Effector memory CD8-positive, alpha-beta T cell (primary cell): Measurements from ENCODE around the gene P2RX3.

ENCODE experiments used
- ATAC-seq: fragments of 150-1000 bp; cut with Tn5 transposase; replicated peaks from 2 replicates; pipeline ENCODE4 v1.10.0; 2021; ENCODE audit warnings: mild to moderate bottlenecking, moderate library complexity
- DNase-seq, 3 experiments: peaks; one replicate each; pipeline ENCODE4 v3.0.0; 2021
- H3K27ac Mint-ChIP-seq, 2 donors: one replicate each; pipeline ENCODE4 v1.8.0; 2022; ENCODE audit warnings: mild to moderate bottlenecking in 2 of 2, mixed read lengths in 2 of 2, moderate library complexity in 2 of 2
- H3K27me3 Mint-ChIP-seq, 2 donors: one replicate each; pipeline ENCODE4 v1.8.0; 2022; ENCODE audit warnings: mixed read lengths in 2 of 2
- H3K36me3 Mint-ChIP-seq: one replicate; pipeline ENCODE4 v1.8.0; 2022; ENCODE audit warnings: mild to moderate bottlenecking, moderate library complexity, mixed read lengths; ENCODE audit not compliant: insufficient read depth
- H3K4me1 Mint-ChIP-seq, 2 donors: one replicate each; pipeline ENCODE4 v1.8.0; 2022; ENCODE audit warnings: low read depth in 2 of 2, mixed read lengths in 2 of 2
- H3K4me3 Mint-ChIP-seq, 2 donors: one replicate each; pipeline ENCODE4 v1.8.0; 2022; ENCODE audit warnings: mild to moderate bottlenecking in 2 of 2, mixed read lengths in 2 of 2, moderate library complexity in 2 of 2
- H3K9me3 Mint-ChIP-seq, 2 donors: one replicate each; pipeline ENCODE4 v1.8.0; 2022; ENCODE audit warnings: mixed read lengths in 2 of 2

P2RX3 gene

GRCh38 chr11:57313788-57314135 lies 24.4 kb upstream of the P2RX3 start:
- Mint-ChIP-seq H3K4me1 (peaks cover 4 to 9% of the 10 kb centered on the region in 2 donors), H3K27me3 (no peaks in the 10 kb centered on the region), H3K4me3 (no peak overlapping the region), H3K27ac (no peak overlapping the region), H3K36me3 (no peaks in the 10 kb centered on the region), H3K9me3 (no peaks in the 10 kb centered on the region)
- no peak for ATAC-seq
- no peak for DNase-seq

GRCh38 chr11:57314221-57314973 lies 23.8 kb upstream of the P2RX3 start:
- Mint-ChIP-seq H3K9me3 (no peaks in the 10 kb centered on the region), H3K27ac (no peak overlapping the region), H3K4me1 (peaks cover 4 to 9% of the 10 kb centered on the region in 2 donors), H3K4me3 (no peak overlapping the region), H3K27me3 (no peaks in the 10 kb centered on the region), H3K36me3 (peaks cover 4% of the 10 kb centered on the region)
- ATAC-seq (no peak), DNase-seq (no peak)

- H3K9me3 Mint-ChIP-seq = no peaks in the 10 kb centered on the region
- no peaks in the 10 kb centered on the region for H3K27me3 Mint-ChIP-seq
- ATAC-seq (peak; percentile 36), DNase-seq (no peak)
- H3K4me1 Mint-ChIP-seq = peaks cover 4 to 9% of the 10 kb centered on the region in 2 donors
- no peak overlapping the region for H3K27ac Mint-ChIP-seq
- peaks cover 4% of the 10 kb centered on the region for H3K36me3 Mint-ChIP-seq
- H3K4me3 Mint-ChIP-seq = no peak overlapping the region
These were observed 22.7 kb upstream of the P2RX3 start for GRCh38 chr11:57315491-57315890.

GRCh38 chr11:57316017-57316416 lies 22.1 kb upstream of the P2RX3 start:
- no peak for DNase-seq
- H3K36me3 Mint-ChIP-seq = peaks cover 4% of the 10 kb centered on the region
- H3K27ac Mint-ChIP-seq = no peak overlapping the region
- ATAC-seq = no peak
- H3K27me3 Mint-ChIP-seq = no peaks in the 10 kb centered on the region
- H3K4me3 Mint-ChIP-seq = no peak overlapping the region
- no peaks in the 10 kb centered on the region for H3K9me3 Mint-ChIP-seq
- H3K4me1 Mint-ChIP-seq = peaks cover 4 to 6% of the 10 kb centered on the region in 2 donors

GRCh38 chr11:57318178-57318577 lies 20.0 kb upstream of the P2RX3 start:
- Mint-ChIP-seq H3K27me3 (no peaks in the 10 kb centered on the region), H3K36me3 (peaks cover 4% of the 10 kb centered on the region), H3K9me3 (no peaks in the 10 kb centered on the region), H3K27ac (no peak overlapping the region), H3K4me3 (no peak overlapping the region), H3K4me1 (peaks cover 4 to 6% of the 10 kb centered on the region in 2 donors)
- DNase-seq (no peak), ATAC-seq (no peak)

- Mint-ChIP-seq H3K27ac (no peak overlapping the region), H3K9me3 (no peaks in the 10 kb centered on the region), H3K36me3 (peaks cover 14% of the 10 kb centered on the region), H3K4me3 (no peak overlapping the region), H3K27me3 (no peaks in the 10 kb centered on the region), H3K4me1 (peaks cover 10 to 15% of the 10 kb centered on the region in 2 donors)
- ATAC-seq (no peak), DNase-seq (no peak)
These were observed 18.0 kb upstream of the P2RX3 start for GRCh38 chr11:57320067-57320718.

GRCh38 chr11:57320719-57321387 lies 17.3 kb upstream of the P2RX3 start:
- peaks cover 17 to 22% of the 10 kb centered on the region in 2 donors for H3K4me1 Mint-ChIP-seq
- peak overlapping the region in 1 of 2 donors; percentile 47 for H3K27ac Mint-ChIP-seq
- no peak for DNase-seq
- no peak for ATAC-seq
- H3K4me3 Mint-ChIP-seq = no peak overlapping the region
- H3K9me3 Mint-ChIP-seq = no peaks in the 10 kb centered on the region
- peaks cover 20% of the 10 kb centered on the region for H3K36me3 Mint-ChIP-seq
- no peaks in the 10 kb centered on the region for H3K27me3 Mint-ChIP-seq

- Mint-ChIP-seq H3K9me3 (no peaks in the 10 kb centered on the region), H3K4me1 (peaks cover 23 to 27% of the 10 kb centered on the region in 2 donors), H3K27ac (peak overlapping the region; percentile 47), H3K4me3 (peak overlapping the region in 1 of 2 donors; percentile 26), H3K27me3 (no peaks in the 10 kb centered on the region), H3K36me3 (peaks cover 20% of the 10 kb centered on the region)
- no peak for DNase-seq
- ATAC-seq = no peak
These were observed 16.5 kb upstream of the P2RX3 start for GRCh38 chr11:57321388-57322255.

GRCh38 chr11:57322256-57323166 lies 15.6 kb upstream of the P2RX3 start:
- peaks cover 28% of the 10 kb centered on the region for H3K36me3 Mint-ChIP-seq
- H3K27ac Mint-ChIP-seq = peak overlapping the region in 1 of 2 donors; percentile 47
- no peaks in the 10 kb centered on the region for H3K9me3 Mint-ChIP-seq
- DNase-seq = no peak
- ATAC-seq = no peak
- H3K27me3 Mint-ChIP-seq = no peaks in the 10 kb centered on the region
- H3K4me1 Mint-ChIP-seq = peaks cover 26 to 30% of the 10 kb centered on the region in 2 donors
- H3K4me3 Mint-ChIP-seq = peak overlapping the region; percentile 87 to 88

GRCh38 chr11:57323167-57323854 lies 14.8 kb upstream of the P2RX3 start:
- ATAC-seq (no peak), DNase-seq (no peak)
- Mint-ChIP-seq H3K36me3 (peaks cover 36% of the 10 kb centered on the region), H3K4me3 (peak overlapping the region; percentile 87 to 88), H3K9me3 (no peaks in the 10 kb centered on the region), H3K27me3 (no peaks in the 10 kb centered on the region), H3K4me1 (peaks cover 26 to 30% of the 10 kb centered on the region in 2 donors), H3K27ac (peak overlapping the region; percentile 96 to 98)

GRCh38 chr11:57323855-57324153 lies 14.3 kb upstream of the P2RX3 start:
- ATAC-seq = no peak
- Mint-ChIP-seq H3K4me1 (peaks cover 26 to 30% of the 10 kb centered on the region in 2 donors), H3K9me3 (no peaks in the 10 kb centered on the region), H3K27ac (peak overlapping the region; percentile 96 to 98), H3K36me3 (peaks cover 40% of the 10 kb centered on the region), H3K4me3 (peak overlapping the region; percentile 87 to 88), H3K27me3 (no peaks in the 10 kb centered on the region)
- DNase-seq = no peak
